NCI-H2081 (cell line): ENCODE results near the gene PCYOX1L.
"Not testable (repeated sequence)": the region's sequence is repeated elsewhere in the genome, so short reads cannot be mapped to it uniquely, and the experiment has no call there.

ENCODE experiments used
- DNase-seq, 2 experiments: peaks; one replicate each; lab custom pipeline; 2025; lab: John Stamatoyannopoulos, UW

Gene PCYOX1L

GRCh38 chr5:149387081-149387631 lies 29.3 kb downstream of the PCYOX1L start:
- no peak for DNase-seq

- DNase-seq, result no peak
These were observed 30.1 kb downstream of the PCYOX1L start for GRCh38 chr5:149387982-149388381.

GRCh38 chr5:149388498-149389190 lies 30.8 kb downstream of the PCYOX1L start:
- no peak for DNase-seq

GRCh38 chr5:149389552-149390495 lies 32.0 kb downstream of the PCYOX1L start:
- DNase-seq, result no peak

GRCh38 chr5:149391076-149391475 lies 33.2 kb downstream of the PCYOX1L start:
- not testable (repeated sequence) for DNase-seq

- no peak for DNase-seq
These were observed 33.7 kb downstream of the PCYOX1L start for GRCh38 chr5:149391524-149391923.

- no peak for DNase-seq
These were observed 34.9 kb downstream of the PCYOX1L start for GRCh38 chr5:149392718-149393117.

- not testable (repeated sequence) for DNase-seq
These were observed 37.1 kb downstream of the PCYOX1L start for GRCh38 chr5:149394996-149395395.

GRCh38 chr5:149397530-149397929 lies 39.7 kb downstream of the PCYOX1L start:
- no peak for DNase-seq

- DNase-seq, result not testable (repeated sequence)
These were observed 41.0 kb downstream of the PCYOX1L start for GRCh38 chr5:149398747-149399266.

GRCh38 chr5:149399775-149400174 lies 41.9 kb downstream of the PCYOX1L start:
- DNase-seq, result no peak

- DNase-seq, result no peak
These were observed 42.5 kb downstream of the PCYOX1L start for GRCh38 chr5:149400304-149400703.

- DNase-seq, result no peak
These were observed 43.2 kb downstream of the PCYOX1L start for GRCh38 chr5:149401051-149401450.

- no peak for DNase-seq
These were observed 44.4 kb downstream of the PCYOX1L start for GRCh38 chr5:149402291-149402690.

- DNase-seq, result no peak
These were observed 46.3 kb downstream of the PCYOX1L start for GRCh38 chr5:149403923-149404745.

- DNase-seq, result no peak
These were observed 47.1 kb downstream of the PCYOX1L start for GRCh38 chr5:149404746-149405549.

GRCh38 chr5:149405550-149406202 lies 47.8 kb downstream of the PCYOX1L start:
- no peak for DNase-seq

GRCh38 chr5:149406203-149406978 lies 48.5 kb downstream of the PCYOX1L start:
- no peak for DNase-seq

- no peak for DNase-seq
These were observed 49.1 kb downstream of the PCYOX1L start for GRCh38 chr5:149406979-149407306.
